Sciatic nerve (tissue), 2 donors: ENCODE measurements around the gene MYO18B. TPM values are rescaled to one million over a fixed set of nuclear protein-coding genes. Genes with fewer than 3 reads are reported as not detected.

Experiments
- ATAC-seq: fragments of 200-7000 bp; cut with Tn5 transposase; one replicate; pipeline ENCODE4 v1.9.1; 2020; ENCODE audit warnings: mild to moderate bottlenecking, moderate library complexity
- DNase-seq: peaks from one replicate; pipeline ENCODE4 v3.0.0-alpha.2; 2020; ENCODE audit warnings: low spot score
- intact Hi-C: fragments of 100-400 bp; cut with DNase I; formaldehyde crosslinking; loops from one replicate; pipeline ENCODE4 v1.14.2; 2022
- total RNA-seq: library from RNA; stranded (reverse); fragmentation: NEBNext Ultra II Directional; extraction: Animal tissue kit (Norgen Biotek cat#: 25700); gene quantifications from one replicate; pipeline ENCODE4 v1.2.1, GENCODE V29; 2021
- donor health status: DM: no; HTN: no; CAD: no.
- donor health status: DM: no; HTN: no; CAD: no.

Gene MYO18B
- total RNA-seq, 1 donor from 2014 or later = not detected

DNA sequence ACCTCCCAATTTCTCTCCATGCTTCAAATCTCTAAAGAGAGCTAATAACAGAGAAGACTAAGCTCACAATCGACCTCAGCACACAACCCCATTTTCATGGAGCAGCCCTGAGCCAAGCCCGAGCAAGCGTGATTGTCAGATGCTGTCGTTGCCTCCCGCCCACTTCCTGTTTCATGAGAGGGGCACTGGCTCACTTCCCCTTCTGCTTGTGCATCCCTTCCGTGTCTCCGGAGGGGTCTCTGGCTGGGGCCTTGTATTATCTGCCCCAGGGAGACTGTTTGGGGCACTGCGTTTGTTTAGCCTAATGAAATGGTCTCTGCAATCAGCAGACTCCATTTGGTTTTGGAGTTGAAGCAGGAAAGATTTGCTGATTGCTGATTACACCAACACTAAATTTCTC, 246.0 kb downstream of the MYO18B start:
- intact Hi-C loops = no loop called here
- no peak for ATAC-seq
- DNase-seq = no peak

DNA sequence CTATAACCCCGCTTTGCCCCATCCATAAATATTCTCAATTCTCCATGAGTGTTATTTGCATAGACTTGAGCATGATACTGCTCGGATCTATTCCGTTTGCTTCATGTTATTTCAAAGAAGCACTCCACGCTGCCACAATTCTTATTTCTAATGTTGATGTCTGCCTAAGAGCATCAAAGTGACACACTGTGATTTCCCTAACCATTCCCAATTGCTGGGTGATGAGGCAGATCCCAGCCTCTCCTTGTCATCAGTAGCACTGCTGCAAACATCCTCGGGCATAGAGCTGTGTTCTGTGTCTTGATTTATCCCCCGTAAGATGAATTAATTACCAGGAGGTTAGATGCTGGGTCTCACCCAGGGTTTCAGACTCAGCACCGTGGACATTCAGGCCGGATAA, 249.0 kb downstream of the MYO18B start:
- intact Hi-C loops = no loop called here
- ATAC-seq = no peak

DNA sequence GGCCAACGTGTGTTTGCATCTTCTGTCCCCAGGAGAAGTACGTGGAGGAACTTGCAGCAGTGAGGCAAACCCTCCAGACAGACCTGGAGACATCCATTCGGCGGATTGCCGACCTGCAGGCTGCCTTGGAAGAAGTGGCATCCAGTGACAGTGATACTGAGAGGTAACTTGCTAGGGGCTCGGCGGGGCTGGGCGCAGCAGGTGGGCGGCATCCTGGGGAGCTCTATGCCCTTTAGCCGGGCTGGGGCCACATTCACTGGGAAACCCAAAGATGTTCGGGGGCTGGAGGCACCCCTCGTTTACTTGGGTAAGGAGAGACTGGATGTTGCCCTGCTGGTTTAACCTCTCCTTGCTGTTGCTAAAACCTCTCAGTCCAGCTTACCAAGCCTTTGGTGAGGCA, 250.3 kb downstream of the MYO18B start:
- intact Hi-C loops = no loop called here
- ATAC-seq (no peak), DNase-seq (no peak)

More for the DNA sequence above, 249.0 kb downstream of the MYO18B start:
- no peak for DNase-seq

DNA sequence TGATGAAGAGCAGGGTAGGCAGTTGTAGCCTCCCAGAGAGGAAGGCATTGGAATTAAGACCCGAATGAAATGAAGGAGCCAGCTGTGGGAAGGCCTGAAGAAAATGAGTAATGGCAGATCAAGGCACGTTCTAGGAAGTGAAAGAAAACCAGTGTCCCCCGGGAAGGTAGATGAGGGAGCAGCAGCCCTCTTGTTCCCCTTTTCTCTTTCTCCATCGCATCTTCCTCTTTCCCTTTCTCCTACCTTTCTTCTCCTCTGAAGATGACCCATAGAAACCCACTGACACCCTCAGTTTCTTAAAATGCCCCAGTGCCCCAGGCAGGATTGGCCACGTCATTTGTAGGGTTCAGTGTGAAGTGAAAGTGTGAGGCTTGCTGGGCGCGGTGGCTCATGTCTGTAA, 254.7 kb downstream of the MYO18B start:
- ATAC-seq = no peak
- intact Hi-C loops = no loop called here
- DNase-seq = no peak

DNA sequence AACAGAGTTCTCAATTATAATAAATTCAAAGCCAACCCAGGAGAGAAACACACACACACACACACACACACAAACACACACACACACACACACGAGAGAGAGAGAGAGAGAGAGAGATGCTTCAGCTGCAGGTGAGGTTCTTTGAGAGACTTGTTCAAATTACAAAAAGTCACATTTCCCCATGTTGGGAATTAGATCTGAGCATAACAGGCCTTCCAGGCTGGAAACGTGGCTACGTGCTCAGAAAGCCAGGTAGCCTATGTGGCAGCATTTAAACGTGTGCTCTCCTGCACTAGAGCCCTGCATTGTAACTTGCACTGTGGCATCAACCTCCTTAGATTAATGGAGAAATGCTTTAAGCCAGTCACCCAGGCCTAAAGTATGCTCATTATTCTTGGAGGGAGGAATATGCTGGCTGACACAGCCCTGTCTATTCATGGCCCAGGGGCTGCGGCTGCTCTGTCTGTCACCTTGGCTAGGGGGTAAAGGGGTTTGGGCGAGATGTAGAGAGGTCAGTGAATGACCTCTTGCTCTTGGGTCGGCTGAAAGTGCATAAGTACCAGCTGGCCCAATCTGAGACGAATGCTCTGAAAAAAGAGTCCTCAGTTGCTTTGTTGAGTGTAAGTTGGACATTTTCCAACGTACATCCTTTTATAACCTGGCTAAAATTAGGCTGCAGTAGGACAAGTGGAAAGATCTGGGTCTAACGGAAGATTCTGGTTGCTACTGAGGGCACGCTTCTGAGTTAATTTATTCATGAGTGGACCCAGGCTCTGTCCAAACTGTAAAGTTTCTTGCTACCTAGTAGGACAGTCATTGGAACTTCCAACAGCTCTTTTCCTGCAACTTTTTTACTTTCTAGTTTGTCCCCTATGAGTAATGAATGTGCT, 256.1 kb downstream of the MYO18B start:
- ATAC-seq = no peak
- no peak for DNase-seq

DNA sequence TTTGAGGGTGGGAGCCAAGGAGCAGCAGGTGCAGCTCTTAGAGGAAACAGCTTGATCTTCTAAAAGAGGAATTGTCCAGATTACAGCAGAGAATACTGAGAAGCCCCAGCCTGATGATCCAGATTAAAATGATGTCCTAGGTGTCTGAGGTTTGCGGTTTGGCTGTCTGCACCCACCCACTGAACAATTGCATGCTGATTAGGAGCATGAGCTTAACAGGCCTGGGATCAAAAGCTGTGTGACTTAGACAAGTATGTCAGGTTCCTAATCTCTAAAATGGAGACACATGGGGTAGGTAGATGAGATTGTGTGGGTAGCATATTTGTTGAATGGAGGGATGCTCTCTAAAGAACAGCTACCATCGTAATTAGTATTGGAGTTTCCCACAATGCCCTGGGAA, 260.5 kb downstream of the MYO18B start:
- no peak for ATAC-seq
- intact Hi-C loops = no loop called here

More for the DNA sequence above, 256.1 kb downstream of the MYO18B start:
- intact Hi-C loops = no loop called here

DNA sequence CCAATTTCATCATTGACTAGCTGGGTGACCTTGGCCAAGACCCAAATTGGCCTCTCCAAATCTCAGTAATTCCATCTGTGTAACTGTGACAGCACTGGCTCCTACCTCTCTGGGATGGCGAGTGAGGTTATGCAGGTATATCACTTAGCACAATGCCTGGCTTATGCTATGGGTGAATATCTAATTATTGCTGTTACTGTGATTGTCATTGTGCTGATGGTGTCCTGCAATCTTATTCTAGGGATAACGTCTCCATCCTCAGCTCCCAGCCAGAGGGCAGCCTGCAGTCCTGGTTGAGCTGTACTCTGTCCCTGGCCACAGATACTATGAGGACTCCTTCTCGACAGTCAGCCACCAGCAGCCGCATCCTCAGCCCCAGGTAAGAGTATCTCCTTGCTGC, 262.5 kb downstream of the MYO18B start:
- no peak for DNase-seq
- intact Hi-C loops = no loop called here
- ATAC-seq = no peak

More for the DNA sequence above, 260.5 kb downstream of the MYO18B start:
- no peak for DNase-seq

DNA sequence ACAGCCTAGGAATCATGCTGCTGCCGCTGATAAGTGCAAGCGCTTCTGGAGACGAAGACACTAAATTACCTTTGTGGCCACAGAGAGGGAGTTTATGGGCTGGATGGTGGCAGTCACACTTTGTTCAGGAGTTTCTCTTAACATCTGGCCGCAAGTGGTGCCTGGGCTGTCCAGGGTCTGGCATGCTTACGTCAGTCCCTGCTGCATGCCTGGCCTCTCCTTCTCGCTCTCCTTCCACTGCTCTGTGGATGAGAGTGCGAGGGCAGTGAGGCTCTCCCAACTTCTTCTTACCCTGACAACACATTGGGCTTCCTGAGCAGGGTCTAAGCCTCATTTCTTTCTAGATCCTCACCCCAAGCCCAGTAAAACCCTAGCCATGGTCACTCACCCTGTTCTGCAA, 266.6 kb downstream of the MYO18B start:
- no peak for DNase-seq
- ATAC-seq = no peak
- intact Hi-C loops = no loop called here

DNA sequence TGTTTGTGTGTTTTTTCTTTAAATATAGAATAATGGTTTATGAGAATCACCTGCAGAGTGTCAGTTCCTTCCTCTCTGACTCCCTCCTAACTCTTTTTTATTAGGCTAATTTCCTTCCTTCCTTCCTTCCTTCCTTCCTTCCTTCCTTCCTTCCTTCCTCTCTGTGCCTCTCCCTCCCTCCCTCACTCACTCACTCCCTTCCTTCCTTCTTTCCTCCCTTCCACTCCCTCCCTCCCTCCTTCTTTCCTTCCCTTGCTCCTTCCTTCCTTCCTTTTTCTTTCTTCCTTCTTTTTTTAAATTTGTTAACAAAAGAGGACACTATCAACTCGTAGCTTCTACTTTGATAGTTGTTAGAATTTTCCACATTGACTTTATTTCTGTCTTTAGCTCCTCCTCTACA, 274.9 kb downstream of the MYO18B start:
- intact Hi-C loops = no loop called here
- no peak for ATAC-seq
- DNase-seq = no peak

DNA sequence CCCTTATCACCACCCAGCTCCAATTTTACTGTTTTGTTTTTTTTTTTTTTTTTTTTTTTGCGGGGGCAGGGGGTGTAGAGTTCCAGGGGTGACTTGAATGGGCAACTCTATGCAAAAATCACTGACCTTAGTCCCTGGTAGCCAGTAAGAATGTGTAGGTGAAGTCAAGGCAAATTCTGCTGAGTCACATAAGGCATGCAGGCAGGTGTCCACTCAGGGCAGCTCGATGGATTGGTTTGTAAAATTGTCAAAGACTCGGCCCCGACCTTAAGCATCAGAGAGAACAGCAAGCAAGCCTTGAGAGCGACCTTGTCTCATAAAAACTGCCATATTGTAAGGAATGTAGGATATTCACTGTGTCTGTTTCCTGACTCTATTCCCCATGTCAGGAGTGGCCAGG, 275.9 kb downstream of the MYO18B start:
- ATAC-seq (no peak), DNase-seq (no peak)
- intact Hi-C loops = no loop called here

DNA sequence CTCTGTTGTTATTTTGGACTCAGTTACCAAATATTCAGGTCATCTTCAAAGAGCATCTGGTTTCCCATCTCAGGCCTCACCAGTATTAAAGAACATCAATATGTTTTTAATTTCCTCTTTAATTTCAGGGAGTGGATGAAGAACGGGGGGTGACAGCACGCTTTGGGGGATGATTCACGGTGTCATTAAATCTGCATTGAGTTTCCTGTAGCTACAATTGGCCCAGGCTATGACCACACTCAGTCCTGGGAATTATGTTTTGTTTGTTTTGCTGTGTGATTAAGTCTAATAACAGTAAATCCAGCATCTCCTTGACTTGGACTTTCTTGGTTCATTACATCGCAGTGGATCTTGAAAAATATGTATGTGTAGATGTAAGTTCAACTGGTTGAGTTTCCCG, 277.6 kb downstream of the MYO18B start:
- intact Hi-C loops = no loop called here

DNA sequence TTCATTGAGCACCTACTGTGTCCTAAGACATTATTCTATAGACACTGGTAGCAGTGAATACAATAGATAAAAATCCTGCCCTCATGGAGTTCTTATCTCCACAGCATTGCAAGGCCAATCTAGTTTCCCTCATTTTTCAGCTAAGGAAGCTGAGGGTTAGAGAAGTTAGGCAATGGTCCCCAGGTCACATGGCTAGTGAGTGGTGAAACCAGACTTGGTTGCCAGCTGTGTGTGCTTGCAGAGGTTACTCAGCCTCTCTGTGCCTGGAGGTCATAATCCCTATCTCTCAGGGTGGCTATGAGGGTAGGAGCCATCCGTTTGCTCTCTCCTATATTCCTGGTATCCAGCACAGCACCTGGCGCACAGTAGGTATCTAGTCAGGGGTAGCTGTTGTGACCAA, 279.5 kb downstream of the MYO18B start:
- intact Hi-C loops = no loop called here
- ATAC-seq = no peak
- no peak for DNase-seq

More for the DNA sequence above, 277.6 kb downstream of the MYO18B start:
- ATAC-seq = no peak
- no peak for DNase-seq

DNA sequence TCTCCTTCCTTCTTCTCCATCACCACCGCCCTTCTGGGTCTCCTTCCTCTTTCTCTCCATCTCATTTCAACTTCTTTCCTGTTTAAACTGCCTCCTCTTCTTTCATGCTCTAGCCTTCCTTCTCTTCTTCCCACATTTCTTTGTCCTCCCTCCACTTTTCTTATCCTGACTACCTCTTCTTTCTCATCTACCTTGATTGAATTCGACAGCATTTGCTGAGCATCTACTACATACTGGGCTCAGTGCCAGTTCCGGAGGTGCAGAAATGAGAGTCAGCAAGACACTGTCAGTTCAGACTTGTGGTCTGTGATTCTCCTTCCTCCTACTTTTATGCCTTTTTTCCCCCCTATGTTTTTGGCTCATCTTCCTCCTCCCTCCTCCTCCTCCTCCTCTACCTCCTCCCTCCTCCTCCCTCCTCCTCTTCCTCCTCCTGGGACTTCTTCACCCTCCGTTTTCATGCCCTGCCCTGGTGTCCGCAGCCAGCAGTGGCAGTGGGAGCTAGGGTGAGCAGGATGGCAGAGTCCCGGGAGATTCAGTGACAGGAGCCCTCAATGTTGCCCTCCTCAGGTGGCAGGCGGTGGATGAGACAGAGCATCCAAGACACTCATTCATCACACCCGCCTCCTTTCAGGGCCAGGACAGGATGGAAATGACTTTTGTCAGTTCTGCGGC, 281.3 kb downstream of the MYO18B start:
- DNase-seq (no peak), ATAC-seq (no peak)
- intact Hi-C loops = no loop called here

DNA sequence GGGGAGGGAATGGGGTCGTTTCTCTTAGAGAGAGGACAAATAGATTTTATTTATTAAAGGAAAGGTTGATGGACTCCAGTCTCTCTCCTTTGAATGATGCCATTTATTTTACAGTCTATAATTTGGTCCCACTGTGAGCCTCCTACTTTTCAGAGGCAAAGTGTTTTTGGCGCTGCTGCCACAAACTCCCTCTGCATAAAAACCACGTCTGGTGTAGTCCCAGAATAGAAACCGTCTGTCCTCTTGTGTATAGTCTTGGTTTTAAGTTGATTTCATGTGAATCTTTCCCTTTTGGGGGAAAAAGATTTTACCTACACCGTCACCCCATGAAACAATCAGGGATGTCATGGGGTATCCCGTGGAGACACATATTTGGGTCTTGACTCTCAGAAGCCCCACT, 283.6 kb downstream of the MYO18B start:
- intact Hi-C loops = no loop called here
- ATAC-seq = no peak
- no peak for DNase-seq

DNA sequence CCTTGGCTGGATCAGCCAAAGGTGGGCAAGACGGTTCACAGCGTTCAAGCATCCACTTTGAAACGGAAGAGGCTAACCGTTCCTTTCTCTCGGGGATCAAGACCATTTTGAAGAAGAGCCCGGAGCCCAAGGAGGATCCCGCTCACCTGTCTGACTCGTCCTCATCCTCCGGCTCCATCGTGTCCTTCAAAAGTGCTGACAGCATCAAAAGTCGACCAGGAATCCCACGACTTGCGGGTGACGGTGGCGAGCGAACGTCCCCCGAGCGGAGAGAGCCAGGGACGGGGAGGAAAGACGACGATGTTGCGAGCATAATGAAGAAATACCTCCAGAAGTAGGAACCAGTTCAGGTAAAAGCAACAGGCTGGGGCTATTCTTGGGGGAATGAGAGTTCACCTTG, 285.4 kb downstream of the MYO18B start:
- DNase-seq = no peak
- ATAC-seq = no peak
- intact Hi-C loops = no loop called here

DNA sequence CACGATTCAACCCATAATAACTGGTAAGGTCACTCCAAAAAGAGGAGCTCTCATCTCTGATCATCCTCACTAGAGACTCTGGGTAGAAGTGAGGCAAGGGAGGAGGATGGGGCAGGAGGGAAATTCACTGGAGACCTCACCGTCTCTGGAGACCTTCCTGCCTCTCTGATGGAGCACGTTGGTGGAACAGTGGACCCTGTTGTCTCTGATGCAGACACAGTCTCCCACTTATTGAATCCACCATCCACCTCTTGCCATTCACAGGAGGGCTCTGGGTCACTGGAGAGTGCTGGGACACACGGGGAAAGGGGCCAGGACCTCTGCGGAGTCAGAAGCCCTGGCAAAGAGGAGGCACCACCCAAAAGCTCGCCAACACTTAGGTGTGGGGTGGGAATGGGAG, 289.7 kb downstream of the MYO18B start:
- DNase-seq = no peak
- intact Hi-C loops = no loop called here
- ATAC-seq = no peak

DNA sequence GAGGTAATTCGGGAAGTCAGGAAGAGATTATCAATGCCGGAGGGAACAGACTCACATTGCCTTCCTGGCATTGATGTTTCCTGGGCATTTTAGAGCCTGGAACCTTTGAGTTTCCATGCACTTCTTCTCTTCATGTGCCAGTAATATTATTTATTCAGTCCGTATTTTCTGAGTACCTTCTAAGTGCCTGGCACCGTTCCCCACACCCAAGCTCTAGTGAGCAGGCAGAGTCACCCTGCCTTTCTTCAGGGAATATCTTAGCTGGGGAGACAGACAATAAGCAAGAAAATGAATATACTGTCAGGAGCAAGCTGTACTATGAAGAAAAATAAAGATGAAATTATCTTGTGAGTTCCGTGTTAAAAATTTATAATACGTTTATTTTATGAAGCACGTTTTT, 291.1 kb downstream of the MYO18B start:
- intact Hi-C loops = no loop called here
- DNase-seq (no peak), ATAC-seq (no peak)

DNA sequence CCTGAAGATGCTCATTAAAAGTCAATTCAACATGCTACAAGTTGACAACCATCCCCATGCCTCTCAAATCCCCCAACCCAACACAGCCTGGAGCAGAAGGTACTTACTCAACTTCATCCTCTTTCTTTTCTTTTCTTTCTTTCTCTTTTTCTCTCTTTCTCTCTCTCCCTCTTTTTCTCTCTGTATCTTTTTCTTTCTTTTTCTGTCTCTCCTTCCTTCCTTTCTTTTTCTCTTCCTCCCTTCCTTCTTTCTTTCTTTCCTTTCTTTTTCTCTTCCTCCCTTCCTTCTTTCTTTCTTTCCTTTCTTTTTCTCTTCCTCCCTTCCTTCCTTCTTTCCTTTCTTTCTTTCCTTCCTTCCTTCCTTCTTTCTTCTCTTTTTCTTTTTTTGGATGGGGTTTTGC, 291.6 kb downstream of the MYO18B start:
- no peak for ATAC-seq
- intact Hi-C loops = no loop called here

DNA sequence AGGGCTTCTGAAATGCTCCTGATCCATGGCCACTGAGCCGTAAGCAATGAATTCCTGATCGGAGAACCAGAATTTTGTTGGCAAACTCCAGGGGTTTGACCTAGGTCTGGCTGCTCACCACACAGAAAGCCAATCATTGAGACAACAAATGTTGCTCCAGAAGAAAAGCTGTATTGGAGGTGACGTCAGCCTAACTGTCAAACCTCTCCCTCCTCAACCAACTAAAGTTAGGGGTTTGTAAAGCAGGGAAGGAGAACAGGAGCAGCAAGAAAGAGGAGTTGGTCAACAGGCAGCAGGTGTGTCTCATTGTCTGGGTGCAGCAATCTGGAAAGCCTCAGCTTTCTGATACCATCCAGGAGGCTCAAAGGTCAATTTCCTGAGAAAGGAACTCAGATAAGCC, 293.5 kb downstream of the MYO18B start:
- intact Hi-C loops = no loop called here
- no peak for DNase-seq
- ATAC-seq = no peak

More for the DNA sequence above, 291.6 kb downstream of the MYO18B start:
- no peak for DNase-seq

DNA sequence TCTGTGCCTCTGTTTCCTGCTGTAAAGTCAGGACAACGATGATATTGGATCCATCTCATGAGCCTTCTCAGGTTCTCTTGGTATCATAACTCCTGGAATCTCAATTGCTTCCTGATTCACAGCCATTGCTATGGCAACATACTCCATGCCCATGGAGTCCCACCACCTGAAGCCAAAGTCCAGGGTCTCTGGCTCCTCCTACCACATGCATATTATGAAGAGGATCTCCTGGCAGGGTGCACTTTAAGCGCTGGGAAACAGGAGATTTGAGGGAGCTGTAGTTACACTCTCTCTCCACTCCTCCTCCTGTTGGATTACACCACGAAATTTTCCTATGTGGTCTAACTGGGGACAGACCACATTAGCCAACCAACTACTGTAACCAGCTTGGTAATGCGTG, 296.4 kb downstream of the MYO18B start:
- ATAC-seq = no peak
- no peak for DNase-seq
- intact Hi-C loops = no loop called here

DNA sequence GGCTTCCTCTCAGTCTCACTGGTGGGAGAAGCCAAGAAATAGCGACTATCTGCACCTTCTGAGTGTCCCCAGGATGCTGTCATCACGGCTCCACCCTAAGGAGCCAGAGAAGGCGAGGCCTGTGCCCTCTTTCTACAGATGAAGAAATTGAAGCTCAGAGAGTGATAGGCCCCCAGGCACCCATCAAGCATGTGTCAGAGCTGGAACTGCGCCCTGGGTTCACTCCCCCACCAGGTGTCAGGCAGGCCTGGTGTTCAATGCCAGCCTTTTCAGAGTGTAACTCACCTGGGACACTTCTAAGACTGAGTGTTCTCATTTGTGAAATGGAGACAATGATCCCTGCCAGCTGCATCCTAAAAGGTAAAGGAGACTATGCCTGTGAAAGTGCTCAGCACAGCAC, 299.9 kb downstream of the MYO18B start:
- no peak for DNase-seq
- ATAC-seq = no peak
- intact Hi-C loops = no loop called here
